ENCODE measurements around the gene ATP5PD.

The ATP5PD gene

DNA sequence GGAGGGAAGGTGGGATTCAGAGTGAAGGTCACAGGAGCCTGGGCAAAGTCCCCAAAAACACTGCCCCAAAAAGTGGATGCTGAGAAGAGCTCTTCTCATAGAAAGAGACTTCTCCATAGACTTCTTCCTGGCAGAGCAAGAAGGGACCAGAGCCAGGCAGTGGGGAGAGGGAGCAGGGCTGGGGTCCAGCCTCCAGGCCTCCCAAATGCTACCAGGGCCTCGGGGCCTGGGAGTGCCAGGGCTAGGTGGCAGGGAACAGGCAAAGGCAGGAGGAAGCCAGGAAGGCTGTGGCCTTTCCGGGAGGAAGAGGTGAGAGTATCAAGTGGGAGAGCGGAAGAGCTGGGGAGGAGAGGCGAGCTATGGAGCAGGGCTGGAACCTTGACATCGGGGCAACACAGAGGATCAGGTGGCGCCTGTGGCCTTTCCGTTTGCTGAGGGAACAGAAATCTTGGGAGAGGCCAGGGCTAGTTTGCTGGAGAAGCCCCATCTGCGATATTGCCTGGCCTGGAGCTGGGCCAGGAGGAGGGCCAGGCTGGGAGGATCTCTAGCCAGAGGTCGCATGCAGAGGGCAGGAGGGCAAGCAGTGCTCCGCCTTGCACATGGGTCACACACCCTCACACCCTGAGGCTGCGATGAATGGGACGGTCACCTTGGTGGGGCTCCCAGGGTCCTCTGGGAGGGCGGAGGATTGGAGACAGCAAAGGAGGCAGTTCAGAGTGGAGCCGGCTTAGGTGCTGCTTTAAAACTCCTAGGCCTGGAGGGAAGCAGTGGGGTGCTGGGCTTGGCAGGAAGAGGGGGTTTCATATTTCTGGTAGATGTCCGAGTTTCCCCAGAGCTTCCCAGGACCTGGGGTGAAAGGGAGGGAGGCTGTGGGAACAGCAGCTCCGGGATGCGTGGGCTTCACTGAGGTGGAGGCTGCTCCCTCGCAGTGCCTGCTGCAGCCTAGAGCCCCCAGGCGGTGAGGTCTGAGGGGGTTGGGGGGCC, 44.4 kb upstream of the ATP5PD start:
- TF ChIP-seq, protein P1, sequence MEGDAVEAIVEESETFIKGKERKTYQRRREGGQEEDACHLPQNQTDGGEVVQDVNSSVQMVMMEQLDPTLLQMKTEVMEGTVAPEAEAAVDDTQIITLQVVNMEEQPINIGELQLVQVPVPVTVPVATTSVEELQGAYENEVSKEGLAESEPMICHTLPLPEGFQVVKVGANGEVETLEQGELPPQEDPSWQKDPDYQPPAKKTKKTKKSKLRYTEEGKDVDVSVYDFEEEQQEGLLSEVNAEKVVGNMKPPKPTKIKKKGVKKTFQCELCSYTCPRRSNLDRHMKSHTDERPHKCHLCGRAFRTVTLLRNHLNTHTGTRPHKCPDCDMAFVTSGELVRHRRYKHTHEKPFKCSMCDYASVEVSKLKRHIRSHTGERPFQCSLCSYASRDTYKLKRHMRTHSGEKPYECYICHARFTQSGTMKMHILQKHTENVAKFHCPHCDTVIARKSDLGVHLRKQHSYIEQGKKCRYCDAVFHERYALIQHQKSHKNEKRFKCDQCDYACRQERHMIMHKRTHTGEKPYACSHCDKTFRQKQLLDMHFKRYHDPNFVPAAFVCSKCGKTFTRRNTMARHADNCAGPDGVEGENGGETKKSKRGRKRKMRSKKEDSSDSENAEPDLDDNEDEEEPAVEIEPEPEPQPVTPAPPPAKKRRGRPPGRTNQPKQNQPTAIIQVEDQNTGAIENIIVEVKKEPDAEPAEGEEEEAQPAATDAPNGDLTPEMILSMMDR (IDR thresholded peaks at IDR 0.05; ENCODE audit: borderline replicate concordance, control extremely low read depth, extremely low read depth, insufficient read depth, missing control alignments), result no peak
- in situ Hi-C loops (cut with MboI; ENCODE audit: low sequenced_read_pairs, unreplicated experiment), result no loop called here
- no peak for DNase-seq (ENCODE audit: low spot score)

DNA sequence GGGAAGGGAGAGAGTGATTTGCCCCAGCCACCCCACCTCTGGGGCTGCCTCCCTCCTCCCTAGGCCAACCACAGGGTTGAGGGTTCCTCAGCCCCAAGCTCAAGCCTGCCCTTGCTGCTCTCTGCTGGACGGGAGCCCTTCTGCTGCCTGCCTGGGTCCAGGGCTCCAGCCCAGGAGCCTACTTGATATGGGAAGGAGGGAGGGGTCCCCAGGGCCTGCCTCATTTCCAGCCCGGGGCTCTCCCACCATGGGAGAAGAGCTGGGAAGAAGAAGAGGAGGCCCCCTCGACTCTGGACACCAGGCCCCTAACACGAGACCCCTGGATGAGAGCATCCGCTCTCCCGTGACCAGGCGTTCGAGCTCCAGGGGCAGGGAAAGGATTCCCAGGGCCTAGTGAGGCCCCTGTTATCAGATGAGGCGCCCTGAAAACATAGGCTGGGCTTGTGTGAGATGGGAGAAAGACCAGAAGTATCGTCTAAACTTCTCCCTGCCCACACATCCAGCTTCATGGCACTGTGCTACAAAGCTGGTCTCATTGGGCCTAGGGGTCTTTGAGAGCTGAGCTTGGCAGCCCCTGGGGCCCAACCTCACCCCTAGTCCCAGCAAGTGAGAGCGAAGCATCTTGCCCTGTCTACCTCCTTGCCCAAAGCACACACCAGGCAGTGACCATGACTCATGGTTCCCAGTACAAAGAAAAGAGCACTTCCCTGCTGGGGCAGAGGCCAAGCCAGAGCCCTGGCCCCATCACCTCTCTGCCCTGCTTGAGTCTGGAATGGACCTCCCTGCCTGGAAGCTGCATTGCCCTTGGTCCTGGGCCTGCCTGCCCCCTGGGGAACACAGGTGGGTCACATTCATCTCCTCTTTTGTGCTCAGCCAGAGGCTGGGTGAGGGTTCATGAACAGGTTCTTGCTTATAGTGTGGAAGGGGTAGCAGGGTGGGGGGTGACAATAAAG, 42.0 kb upstream of the ATP5PD start:
- DNase-seq (ENCODE audit: low spot score), result no peak
- in situ Hi-C loops (cut with MboI; ENCODE audit: low sequenced_read_pairs, unreplicated experiment), result no loop called here
- TF ChIP-seq, protein P1 (IDR thresholded peaks at IDR 0.05; ENCODE audit: borderline replicate concordance, control extremely low read depth, extremely low read depth, insufficient read depth, missing control alignments), result peak; percentile 11

DNA sequence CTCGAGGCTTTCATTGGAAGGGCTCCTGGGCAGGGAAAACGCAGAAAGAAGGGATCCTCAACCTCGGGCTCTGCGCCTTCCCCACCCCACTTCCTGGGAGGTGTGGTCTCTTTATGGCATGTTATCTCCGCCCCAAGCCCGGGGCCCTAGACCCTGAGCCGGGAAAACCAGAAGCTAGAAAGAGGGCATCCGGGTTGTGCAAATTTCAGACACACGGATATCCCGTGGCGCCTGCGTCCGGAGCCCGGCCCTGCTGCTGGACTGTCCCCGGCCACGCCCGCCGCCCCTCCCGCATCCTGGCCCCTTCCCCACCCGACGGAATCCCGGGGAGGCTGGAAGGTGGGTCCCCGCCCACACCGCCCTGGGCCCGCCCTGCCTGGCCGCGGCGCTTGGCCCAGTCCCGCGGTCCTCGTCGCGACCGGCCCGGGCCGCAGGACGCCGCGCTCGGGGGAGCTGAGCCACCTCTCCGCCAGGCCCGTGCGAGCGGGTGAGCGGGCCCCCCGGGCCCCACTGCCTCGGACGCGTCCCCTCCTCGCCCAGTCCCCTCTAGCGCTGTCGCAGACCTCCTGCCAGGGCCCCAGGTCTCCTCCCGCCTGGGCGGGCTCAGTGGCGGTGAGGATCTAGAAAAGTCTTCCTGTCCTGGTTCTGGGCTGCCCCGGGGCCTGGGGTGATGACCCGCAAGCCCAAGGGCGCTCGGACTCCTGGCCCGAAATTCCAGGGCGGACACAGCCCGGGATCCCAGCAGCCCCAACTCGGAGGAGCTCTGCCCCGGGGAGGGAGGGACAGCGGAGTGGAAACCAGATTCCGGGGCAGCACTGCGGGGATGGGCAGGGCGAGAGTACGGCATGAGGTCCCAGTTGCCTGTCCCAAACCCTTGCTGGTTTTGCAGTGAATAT, 41.0 kb upstream of the ATP5PD start, which contains the start of gene SLC16A5:
SLC16A5 (plus strand) TSS at position 397 of the 896 bp plus-strand sequence. CDS start 5,683 bp downstream, outside the sequence.
- in situ Hi-C loops (cut with MboI; ENCODE audit: low sequenced_read_pairs, unreplicated experiment), result no loop called here
- peak; percentile 81 for DNase-seq (ENCODE audit: low spot score)
- TF ChIP-seq, protein P1 (IDR thresholded peaks at IDR 0.05; ENCODE audit: borderline replicate concordance, control extremely low read depth, extremely low read depth, insufficient read depth, missing control alignments), result no peak

DNA sequence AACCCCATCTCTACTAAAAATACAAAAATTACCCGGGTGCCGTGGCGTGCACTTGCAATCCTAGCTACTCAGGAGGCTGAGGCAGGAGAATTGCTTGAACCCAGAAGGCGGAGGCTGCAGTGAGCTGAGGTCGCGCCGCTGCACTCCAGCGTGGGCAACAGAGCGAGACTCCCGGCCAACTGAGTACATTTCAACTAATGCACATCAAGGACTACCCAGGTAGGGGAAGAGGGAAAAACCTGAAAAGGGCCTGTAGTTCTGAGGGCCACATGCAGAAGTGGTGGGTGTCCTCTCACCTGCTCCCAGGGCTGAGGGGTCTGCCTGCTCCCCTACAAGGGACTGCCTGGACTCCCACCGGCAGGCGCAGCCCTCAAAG, 40.4 kb upstream of the ATP5PD start:
- DNase-seq (ENCODE audit: low spot score), result no peak
- in situ Hi-C loops (cut with MboI; ENCODE audit: low sequenced_read_pairs, unreplicated experiment), result no loop called here
- TF ChIP-seq, protein P1 (IDR thresholded peaks at IDR 0.05; ENCODE audit: borderline replicate concordance, control extremely low read depth, extremely low read depth, insufficient read depth, missing control alignments), result no peak

DNA sequence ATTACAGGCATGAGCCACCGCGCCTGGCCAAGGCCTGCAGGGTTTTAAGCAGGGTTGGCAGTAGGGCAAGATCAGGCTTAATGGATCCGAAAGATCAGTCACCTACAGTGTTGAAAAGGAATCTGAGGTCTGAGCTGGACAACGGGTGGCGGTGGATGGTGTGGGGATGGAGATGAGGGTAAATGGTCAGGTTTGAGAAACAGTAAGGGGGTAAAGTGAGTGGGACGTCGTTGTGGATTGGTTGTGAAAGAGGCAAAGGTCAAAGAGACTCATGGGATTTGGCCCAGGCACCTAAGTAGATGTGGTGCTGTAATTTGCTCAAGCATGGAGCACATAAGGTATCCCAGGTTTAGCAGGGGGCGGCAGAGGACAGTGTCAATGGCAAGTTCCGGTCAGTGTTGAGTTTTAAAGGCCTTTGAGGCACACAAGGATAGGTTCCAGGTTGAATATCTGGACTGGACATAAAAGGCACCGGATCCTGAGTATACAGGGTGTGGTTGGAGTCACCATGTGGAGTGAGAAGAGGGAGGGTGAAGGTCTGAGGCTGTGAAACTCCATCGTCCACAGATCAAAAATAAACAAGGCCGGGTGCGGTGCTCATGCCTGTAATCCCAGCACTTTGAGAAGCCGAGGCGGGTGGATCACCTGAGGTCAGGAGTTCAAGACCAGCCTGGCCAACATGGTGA, 39.9 kb upstream of the ATP5PD start:
- in situ Hi-C loops (cut with MboI; ENCODE audit: low sequenced_read_pairs, unreplicated experiment), result no loop called here
- TF ChIP-seq, protein P1 (IDR thresholded peaks at IDR 0.05; ENCODE audit: borderline replicate concordance, control extremely low read depth, extremely low read depth, insufficient read depth, missing control alignments), result no peak

More for the DNA sequence above, 39.9 kb upstream of the ATP5PD start:
- no peak for DNase-seq (ENCODE audit: low spot score)
